Brain microvascular endothelial cell (primary cell): ENCODE results near the gene ANKRD2.

Experiments used
- DNase-seq: peaks from one replicate; pipeline ENCODE4 v3.0.0-alpha.2; 2020
- H3K27ac ChIP-seq: fragments of 250-450 bp; sonication (Bioruptor Pico); 2 replicates; pipeline ENCODE4 v1.5.1; 2020; ENCODE audit warnings: mild to moderate bottlenecking, moderate library complexity
- H3K27me3 ChIP-seq: fragments of 250-450 bp; sonication (Bioruptor Pico); replicated peaks from 2 replicates; pipeline ENCODE4 v1.5.1; 2020; ENCODE audit warnings: mild to moderate bottlenecking
- H3K36me3 ChIP-seq: fragments of 250-450 bp; sonication (Bioruptor Pico); replicated peaks from 2 replicates; pipeline ENCODE4 v1.5.1; 2020; ENCODE audit warnings: mild to moderate bottlenecking
- H3K4me3 ChIP-seq: 2 replicates; pipeline ENCODE4 v1.5.1; 2011; ENCODE audit warnings: low read depth, mild to moderate bottlenecking, control low read depth, low read length, moderate library complexity
- in situ Hi-C: cut with HindIII; loops from 2 replicates; pipeline ENCODE4 v1.10.0; 2017; ENCODE audit warnings: low sequenced_read_pairs, low pct_ligation_motif_present
- TF ChIP-seq, protein P1 (sequence below): IDR thresholded peaks from 2 replicates; pipeline ENCODE4 v1.5.1; 2011; ENCODE audit warnings: low read depth, mild to moderate bottlenecking, moderate library complexity, low read length, control low read depth, inconsistent platforms; ENCODE audit errors: missing control alignments

The ANKRD2 gene

DNA sequence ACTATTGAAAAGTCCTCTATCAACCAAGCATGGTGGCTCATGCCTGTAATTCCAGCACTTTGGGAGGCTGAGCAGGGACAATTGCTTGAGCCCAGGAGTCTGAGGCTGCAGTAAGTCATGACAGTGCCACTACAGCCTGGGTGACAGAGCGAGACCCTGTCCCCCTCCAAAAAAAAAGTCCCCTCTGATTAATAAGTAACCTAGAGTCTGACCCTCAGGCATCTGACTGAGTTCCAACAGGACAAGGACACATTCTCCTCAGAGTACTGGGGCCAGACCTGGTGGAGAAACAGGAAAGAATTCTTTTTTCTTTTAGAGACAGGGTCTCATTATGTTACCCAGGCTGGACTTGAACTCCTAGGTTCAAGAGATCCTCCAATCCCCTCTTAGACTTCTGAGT is 50.7 kb downstream of the ANKRD2 start:
- TF ChIP-seq, protein P1, sequence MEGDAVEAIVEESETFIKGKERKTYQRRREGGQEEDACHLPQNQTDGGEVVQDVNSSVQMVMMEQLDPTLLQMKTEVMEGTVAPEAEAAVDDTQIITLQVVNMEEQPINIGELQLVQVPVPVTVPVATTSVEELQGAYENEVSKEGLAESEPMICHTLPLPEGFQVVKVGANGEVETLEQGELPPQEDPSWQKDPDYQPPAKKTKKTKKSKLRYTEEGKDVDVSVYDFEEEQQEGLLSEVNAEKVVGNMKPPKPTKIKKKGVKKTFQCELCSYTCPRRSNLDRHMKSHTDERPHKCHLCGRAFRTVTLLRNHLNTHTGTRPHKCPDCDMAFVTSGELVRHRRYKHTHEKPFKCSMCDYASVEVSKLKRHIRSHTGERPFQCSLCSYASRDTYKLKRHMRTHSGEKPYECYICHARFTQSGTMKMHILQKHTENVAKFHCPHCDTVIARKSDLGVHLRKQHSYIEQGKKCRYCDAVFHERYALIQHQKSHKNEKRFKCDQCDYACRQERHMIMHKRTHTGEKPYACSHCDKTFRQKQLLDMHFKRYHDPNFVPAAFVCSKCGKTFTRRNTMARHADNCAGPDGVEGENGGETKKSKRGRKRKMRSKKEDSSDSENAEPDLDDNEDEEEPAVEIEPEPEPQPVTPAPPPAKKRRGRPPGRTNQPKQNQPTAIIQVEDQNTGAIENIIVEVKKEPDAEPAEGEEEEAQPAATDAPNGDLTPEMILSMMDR, result no peak
- DNase-seq, result no peak
- no peak overlapping the region for H3K27ac ChIP-seq
- no peak overlapping the region for H3K4me3 ChIP-seq
- in situ Hi-C loops, result no loop called here
- no peaks in the 10 kb centered on the region for H3K36me3 ChIP-seq
- no peaks in the 10 kb centered on the region for H3K27me3 ChIP-seq

GRCh38 chr10:97627731-97628130 is 55.2 kb downstream of the ANKRD2 start:
- TF ChIP-seq, protein P1, result no peak

DNA sequence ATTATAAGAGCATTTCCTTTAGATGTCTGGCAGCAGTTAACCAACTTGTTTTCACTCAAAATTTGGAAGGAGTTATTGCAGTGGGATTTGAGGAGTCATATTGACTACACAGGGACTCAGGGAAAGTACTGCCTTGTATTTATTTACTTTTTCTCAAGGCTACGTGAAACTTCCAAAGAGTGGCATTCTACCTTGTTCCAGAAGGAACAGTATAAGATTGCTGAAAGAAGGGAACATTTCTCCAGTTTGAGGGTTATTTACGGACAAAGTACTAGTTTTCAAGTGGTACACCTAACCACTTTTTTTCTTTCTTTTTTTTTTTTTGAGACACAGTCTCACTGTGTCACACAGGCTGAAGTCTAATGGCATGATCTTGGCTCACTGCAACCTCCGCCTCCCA is 55.6 kb downstream of the ANKRD2 start:
- no peak for DNase-seq
- H3K4me3 ChIP-seq, result no peak overlapping the region
- no peaks in the 10 kb centered on the region for H3K27me3 ChIP-seq
- H3K36me3 ChIP-seq, result no peaks in the 10 kb centered on the region
- no peak overlapping the region for H3K27ac ChIP-seq
- TF ChIP-seq, protein P1, result no peak
- in situ Hi-C loops, result no loop called here

More at GRCh38 chr10:97627731-97628130, 55.2 kb downstream of the ANKRD2 start:
- Histone ChIP-seq H3K27me3 (no peaks in the 10 kb centered on the region), H3K4me3 (no peak overlapping the region), H3K36me3 (no peaks in the 10 kb centered on the region), H3K27ac (no peak overlapping the region)
- DNase-seq, result no peak
- in situ Hi-C loops, result no loop called here

DNA sequence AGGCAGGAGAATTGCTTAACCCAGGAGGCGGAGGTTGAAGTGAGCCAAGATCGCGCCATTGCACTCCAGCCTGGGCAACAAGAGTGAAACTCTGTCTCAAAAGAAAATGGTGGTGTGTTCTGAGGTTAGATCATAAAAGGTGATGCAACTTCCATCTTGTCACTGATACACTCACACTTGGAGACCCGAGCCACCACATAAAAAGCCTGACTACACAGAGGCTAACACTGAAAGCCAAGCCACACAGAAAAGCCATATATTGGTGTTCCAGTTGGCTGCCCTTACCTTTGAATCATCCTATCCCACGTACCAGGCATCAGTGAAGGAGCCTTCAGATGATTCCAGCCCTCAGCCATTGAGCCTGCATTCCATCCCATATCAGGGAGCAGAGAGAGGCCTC is 56.7 kb downstream of the ANKRD2 start:
- TF ChIP-seq, protein P1, result no peak
- Histone ChIP-seq H3K27ac (no peak overlapping the region), H3K27me3 (no peaks in the 10 kb centered on the region), H3K36me3 (no peaks in the 10 kb centered on the region), H3K4me3 (no peak overlapping the region)
- no peak for DNase-seq
- in situ Hi-C loops, result no loop called here

GRCh38 chr10:97631098-97631497 is 58.5 kb downstream of the ANKRD2 start:
- TF ChIP-seq, protein P1, result no peak
- H3K36me3 ChIP-seq, result no peaks in the 10 kb centered on the region
- no peak for DNase-seq
- H3K4me3 ChIP-seq, result no peak overlapping the region
- H3K27me3 ChIP-seq, result no peaks in the 10 kb centered on the region
- no peak overlapping the region for H3K27ac ChIP-seq
- in situ Hi-C loops, result no loop called here
